Ovary (tissue), 9 donors: Measurements from ENCODE around the gene P2RX1. TPM values are rescaled to one million over a fixed set of nuclear protein-coding genes. Genes with fewer than 3 reads are reported as not detected.

ENCODE experiments used
- DNase-seq, 5 donors: peaks; one replicate each; pipeline ENCODE4 v3.0.0-alpha.2; 2019 to 2020
- H3K27ac ChIP-seq, 2 donors: fragments of 200-600 bp; one replicate each; pipeline versions ENCODE4 v1.5.1 to v1.8.0; 2019 to 2022
- H3K27me3 ChIP-seq: fragments of 200-600 bp; one replicate; pipeline ENCODE4 v1.8.0; 2022
- H3K36me3 ChIP-seq: fragments of 200-600 bp; sonication (generic); one replicate; pipeline ENCODE4 v1.5.1; 2019
- H3K4me1 ChIP-seq: one replicate; pipeline ENCODE4 v1.8.1; 2013; ENCODE audit warnings: mild to moderate bottlenecking, moderate library complexity; ENCODE audit not compliant: insufficient read depth
- H3K4me3 ChIP-seq: fragments of 200-600 bp; sonication (generic); one replicate; pipeline ENCODE4 v1.5.1; 2017
- H3K9me3 ChIP-seq, 2 donors: fragments of 200-600 bp in 1 of 2; sonication (generic) in 1 of 2; one replicate each; pipeline versions ENCODE4 v1.5.1 to v1.8.1; 2013 to 2019; ENCODE audit warnings: mild to moderate bottlenecking in 1 of 2, moderate library complexity in 1 of 2
- CTCF ChIP-seq, 3 donors: fragments of 450-650 bp in 2 of 3; fragments of 200-600 bp in 1 of 3; IDR thresholded peaks; one replicate each; pipeline versions ENCODE4 v1.5.1 to v1.8.0; 2016 to 2022; ENCODE audit warnings: antibody characterized with exemption in 3 of 3, mild to moderate bottlenecking in 1 of 3
- EP300 ChIP-seq: sonication (generic); formaldehyde crosslinking; IDR thresholded peaks from one replicate; pipeline ENCODE4 v1.6.1; 2017; ENCODE audit warnings: antibody characterized with exemption
- POLR2A ChIP-seq: fragments of 450-650 bp; IDR thresholded peaks from one replicate; pipeline ENCODE4 v1.6.1; 2017; ENCODE audit warnings: antibody characterized with exemption, mild to moderate bottlenecking, moderate library complexity
- WGBS, 3 donors: extraction: QIAGEN DNeasy Blood & Tissue Kit in 1 of 3; methylation state at CpG; one replicate each; pipeline versions ENCODE4 v1.1.5 to v1.1.7; 2013 to 2017; 5-methylcytosine and 5-hydroxymethylcytosine counted together
- intact Hi-C, 4 donors: fragments of 100-400 bp; cut with DNase I; formaldehyde crosslinking; loops; one replicate each; pipeline versions ENCODE4 v1.11.0 to v1.15.1; 2022 to 2023
- polyA plus RNA-seq, 2 donors: library from polyadenylated mRNA; stranded (reverse); fragments of 200-250 nt in 1 of 2; fragments of 350-450 nt in 1 of 2; fragmentation: Illumina TruSeq in 1 of 2; extraction: RNeasy Lipid Tissue Mini Kit (QIAGEN cat#74804) in 1 of 2; gene quantifications; one replicate each; pipeline ENCODE4 v1.2.3, GENCODE V29; 2013 to 2014
- total RNA-seq, 7 donors: library from RNA; depleted of rRNA in 2 of 7; stranded (reverse); fragments of >200 nt in 2 of 7; fragmentation: NEBNext Ultra II Directional in 3 of 7; extraction: Animal tissue kit (Norgen Biotek cat#: 25700) in 3 of 7; gene quantifications; one replicate each; pipeline versions ENCODE4 v1.1.0 to v1.2.4, GENCODE V29; 2016 to 2023
- donor health status: DM: no; HTN: no; CAD: no; lungs with moderate emphysema.
- donor health status: DM: no; HTN: no; CAD: no.
- donor health status: Bipolar disorder and iron deficiency.
- donor health status: DM: yes; HTN: yes; CAD: no.
- donor health status: DM: no; HTN: no; CAD: no.
- donor health status: DM: yes; HTN: yes; CAD: no.

The P2RX1 gene
- total and polyA plus RNA-seq, 9 donors, result 0.24 to 4.6 (median 0.99) TPM

GRCh38 chr17:3906881-3907280, 9.4 kb downstream of the P2RX1 start:
- TF ChIP-seq CTCF (IDR thresholded peaks at IDR 0.05), result no peak
- no peak for TF ChIP-seq EP300
- TF ChIP-seq POLR2A, result no peak
- WGBS, 3 donors, result 90 to 96% (median 92%) methylated on average over 4 of the region's 4 CpGs
- no peak overlapping the region for H3K27ac ChIP-seq
- no peak overlapping the region for H3K4me3 ChIP-seq
- DNase-seq, result no peak
- H3K27me3 ChIP-seq, result no peaks in the 10 kb centered on the region
- no peaks in the 10 kb centered on the region for H3K9me3 ChIP-seq
- no peaks in the 10 kb centered on the region for H3K4me1 ChIP-seq
- intact Hi-C loops, result no loop called here
- H3K36me3 ChIP-seq, result no peaks in the 10 kb centered on the region

GRCh38 chr17:3905017-3905520, 11.2 kb downstream of the P2RX1 start:
- intact Hi-C loops, result no loop called here
- DNase-seq, result no peak

GRCh38 chr17:3904501-3904900, 11.8 kb downstream of the P2RX1 start:
- TF ChIP-seq POLR2A (no peak), CTCF (IDR thresholded peaks at IDR 0.05) (no peak), EP300 (no peak)
- no peak for DNase-seq
- Histone ChIP-seq H3K27ac (no peak overlapping the region), H3K4me1 (no peaks in the 10 kb centered on the region), H3K9me3 (no peaks in the 10 kb centered on the region), H3K36me3 (no peaks in the 10 kb centered on the region), H3K27me3 (no peaks in the 10 kb centered on the region), H3K4me3 (no peak overlapping the region)
- intact Hi-C loops, result no loop called here
- WGBS, 3 donors, result 87 to 88% (median 88%) methylated on average over 15 of the region's 15 CpGs

More at GRCh38 chr17:3905017-3905520, 11.2 kb downstream of the P2RX1 start:
- Histone ChIP-seq H3K9me3 (no peaks in the 10 kb centered on the region), H3K27ac (no peak overlapping the region), H3K27me3 (no peaks in the 10 kb centered on the region), H3K4me3 (no peak overlapping the region), H3K36me3 (no peaks in the 10 kb centered on the region), H3K4me1 (no peaks in the 10 kb centered on the region)
- no peak for TF ChIP-seq EP300
- TF ChIP-seq POLR2A, result no peak
- TF ChIP-seq CTCF (IDR thresholded peaks at IDR 0.05), result no peak
- 86 to 93% (median 90%) methylated on average over 10 to 11 of the region's 11 CpGs for WGBS, 3 donors

GRCh38 chr17:3903881-3904290, 12.4 kb downstream of the P2RX1 start:
- H3K4me3 ChIP-seq, result no peak overlapping the region
- no peaks in the 10 kb centered on the region for H3K4me1 ChIP-seq
- 72 to 81% (median 79%) methylated on average over 21 of the region's 21 CpGs for WGBS, 3 donors
- no peaks in the 10 kb centered on the region for H3K27me3 ChIP-seq
- H3K27ac ChIP-seq, result no peak overlapping the region
- no peaks in the 10 kb centered on the region for H3K36me3 ChIP-seq
- DNase-seq, result no peak
- no peak for TF ChIP-seq POLR2A
- TF ChIP-seq EP300, result no peak
- no peak for TF ChIP-seq CTCF (IDR thresholded peaks at IDR 0.05)
- no peaks in the 10 kb centered on the region for H3K9me3 ChIP-seq
- intact Hi-C loops, result no loop called here
